Gastroesophageal sphincter (tissue), 3 donors: ENCODE measurements around the gene UGT1A5.

Experiments used
- EP300 ChIP-seq: sonication (generic); formaldehyde crosslinking; IDR thresholded peaks from one replicate; pipeline ENCODE4 v1.6.1; 2017; ENCODE audit warnings: antibody characterized with exemption, mild to moderate bottlenecking
- POLR2A ChIP-seq, 2 donors: fragments of 450-650 bp; IDR thresholded peaks; one replicate each; pipeline ENCODE4 v1.6.1; 2017; ENCODE audit warnings: antibody characterized with exemption in 2 of 2, mild to moderate bottlenecking in 2 of 2, moderate library complexity in 1 of 2
- TF ChIP-seq, protein P1 (sequence below), 4 experiments: fragments of 200-600 bp in 2 of 4; fragments of 450-650 bp in 2 of 4; sonication (generic) in 1 of 4; IDR thresholded peaks; one replicate each; pipeline ENCODE4 v1.5.1; 2017 to 2019; ENCODE audit warnings: antibody characterized with exemption in 4 of 4, mild to moderate bottlenecking in 2 of 4, moderate library complexity in 2 of 4

- TF ChIP-seq, protein P1, sequence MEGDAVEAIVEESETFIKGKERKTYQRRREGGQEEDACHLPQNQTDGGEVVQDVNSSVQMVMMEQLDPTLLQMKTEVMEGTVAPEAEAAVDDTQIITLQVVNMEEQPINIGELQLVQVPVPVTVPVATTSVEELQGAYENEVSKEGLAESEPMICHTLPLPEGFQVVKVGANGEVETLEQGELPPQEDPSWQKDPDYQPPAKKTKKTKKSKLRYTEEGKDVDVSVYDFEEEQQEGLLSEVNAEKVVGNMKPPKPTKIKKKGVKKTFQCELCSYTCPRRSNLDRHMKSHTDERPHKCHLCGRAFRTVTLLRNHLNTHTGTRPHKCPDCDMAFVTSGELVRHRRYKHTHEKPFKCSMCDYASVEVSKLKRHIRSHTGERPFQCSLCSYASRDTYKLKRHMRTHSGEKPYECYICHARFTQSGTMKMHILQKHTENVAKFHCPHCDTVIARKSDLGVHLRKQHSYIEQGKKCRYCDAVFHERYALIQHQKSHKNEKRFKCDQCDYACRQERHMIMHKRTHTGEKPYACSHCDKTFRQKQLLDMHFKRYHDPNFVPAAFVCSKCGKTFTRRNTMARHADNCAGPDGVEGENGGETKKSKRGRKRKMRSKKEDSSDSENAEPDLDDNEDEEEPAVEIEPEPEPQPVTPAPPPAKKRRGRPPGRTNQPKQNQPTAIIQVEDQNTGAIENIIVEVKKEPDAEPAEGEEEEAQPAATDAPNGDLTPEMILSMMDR (IDR thresholded peaks at IDR 0.05) = no peak
- TF ChIP-seq EP300 (no peak), POLR2A (IDR thresholded peaks at IDR 0.05) (no peak)
Observed at GRCh38 chr2:233813236-233814055, 100.7 kb downstream of the UGT1A5 start.
